SK-N-SH (cell line): ENCODE results near the gene KLHDC7A.

Source experiments
- CTCF ChIP-seq: fragments of 200-600 bp; sonication (generic); IDR thresholded peaks from 2 replicates; pipeline ENCODE4 v1.6.1; 2017; ENCODE audit warnings: antibody characterized with exemption, mild to moderate bottlenecking, moderate library complexity
- EP300 ChIP-seq, 2 experiments: IDR thresholded peaks; 2 replicates each; pipeline versions ENCODE4 v1.4.0 to v1.6.1; 2012; ENCODE audit warnings: borderline replicate concordance in 1 of 2, low read depth in 1 of 2, low read length in 1 of 2
- IRF3 ChIP-seq: fragments of 150-350 bp; IDR thresholded peaks from 2 replicates; pipeline ENCODE4 v1.6.1; 2016; ENCODE audit warnings: mild to moderate bottlenecking, low read depth, low read length
- JUND ChIP-seq: IDR thresholded peaks from 2 replicates; pipeline ENCODE4 v1.4.0; 2012
- MAX ChIP-seq: IDR thresholded peaks from 2 replicates; pipeline ENCODE4 v1.4.0; 2012; ENCODE audit warnings: low read depth
- PBX3 ChIP-seq: IDR thresholded peaks from 2 replicates; pipeline ENCODE4; 2012
- RAD21 ChIP-seq: IDR thresholded peaks from 2 replicates; pipeline ENCODE4 v1.6.1; 2012; ENCODE audit warnings: mild to moderate bottlenecking, low read length
- RCOR1 ChIP-seq: fragments of 150-350 bp; IDR thresholded peaks from 2 replicates; pipeline ENCODE4 v1.6.1; 2017; ENCODE audit warnings: antibody characterized with exemption, low read length
- RFX5 ChIP-seq: IDR thresholded peaks from 2 replicates; pipeline ENCODE4 v1.6.1; 2012; ENCODE audit warnings: mild to moderate bottlenecking, improper control_type of control experiment, low read length
- SIN3A ChIP-seq: IDR thresholded peaks from 2 replicates; pipeline ENCODE4 v1.6.1; 2012; ENCODE audit warnings: low read depth, mild to moderate bottlenecking, low read length, moderate library complexity, borderline replicate concordance
- SMC3 ChIP-seq: IDR thresholded peaks from 2 replicates; pipeline ENCODE4 v1.6.1; 2012; ENCODE audit warnings: low read depth, low read length, improper control_type of control experiment
- TAF1 ChIP-seq: IDR thresholded peaks from 2 replicates; pipeline ENCODE4 v1.6.1; 2012; ENCODE audit warnings: low read depth, mild to moderate bottlenecking, low read length, moderate library complexity, borderline replicate concordance
- TCF12 ChIP-seq: IDR thresholded peaks from 2 replicates; pipeline ENCODE4 v1.4.0; 2012
- YY1 ChIP-seq: IDR thresholded peaks from 2 replicates; pipeline ENCODE4 v1.4.0; 2012; ENCODE audit warnings: low read depth, mild to moderate bottlenecking

GRCh38 chr1:18440385-18441226, 40.1 kb upstream of the KLHDC7A start:
- TF ChIP-seq CTCF (no peak), RAD21 (no peak), TCF12 (no peak), SIN3A (no peak), IRF3 (no peak), PBX3 (no peak), TAF1 (no peak), RCOR1 (no peak), RFX5 (no peak), JUND (no peak), YY1 (no peak), EP300 (IDR thresholded peaks at IDR 0.05; ENCODE audit: borderline replicate concordance in 1 of 2, low read depth in 1 of 2, low read length in 1 of 2) (no peak), MAX (no peak), SMC3 (no peak)
